Activated CD8-positive, alpha-beta memory T cell treated with anti-CD3 and anti-CD28 coated beads, Interleukin-2, amount 50 U/mL, for 1 hour (primary cell): Measurements from ENCODE around the gene LAMB4.

ENCODE experiments used
- DNase-seq: peaks from one replicate; pipeline ENCODE4 v3.0.0-alpha.2; 2020; ENCODE audit errors: extremely low read depth

The LAMB4 gene

DNA sequence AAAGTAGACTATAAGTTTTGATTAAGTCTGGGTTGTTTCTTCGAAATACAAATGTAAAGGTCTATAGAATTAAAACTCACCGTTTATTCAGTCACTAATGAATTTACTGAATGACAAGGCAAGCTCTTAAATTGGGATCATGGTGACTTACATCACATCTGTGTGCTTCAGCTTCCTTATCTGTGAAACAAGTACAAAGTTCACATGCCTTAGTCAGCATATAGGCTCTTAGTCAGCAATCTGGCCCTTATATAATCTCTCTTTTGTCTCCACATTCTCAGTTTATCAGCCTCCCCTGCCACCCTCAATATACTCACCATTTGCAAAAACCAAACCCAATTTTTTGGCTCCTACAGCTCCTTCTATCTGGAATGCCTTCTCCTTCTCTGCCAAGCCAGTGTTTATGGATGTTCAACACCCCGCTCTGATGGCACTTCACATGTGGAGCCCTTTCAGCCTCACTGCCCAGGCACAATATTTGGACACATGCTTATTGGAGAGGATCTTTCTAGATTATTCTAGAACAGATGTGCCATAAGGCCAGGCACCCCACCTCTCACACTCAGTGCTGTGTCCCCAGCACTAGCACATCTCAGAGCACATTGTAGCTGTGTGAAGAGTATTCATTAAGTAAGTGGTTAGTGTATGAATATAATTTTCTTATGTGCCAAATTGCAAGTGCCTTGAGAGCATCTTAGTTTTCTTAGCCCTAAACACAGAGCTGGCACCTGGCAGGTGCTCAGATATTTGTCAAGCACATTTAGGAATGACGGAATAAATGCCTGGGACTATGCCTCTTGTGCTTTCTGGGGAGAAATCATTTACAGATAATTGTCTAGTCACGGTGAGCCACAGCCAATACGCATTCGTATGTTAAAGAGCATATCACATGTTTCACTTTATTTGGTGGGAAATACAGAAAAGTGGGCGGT lies 117.4 kb downstream of the LAMB4 start:
- DNase-seq, result no peak

GRCh38 chr7:108010377-108010776 lies 119.8 kb downstream of the LAMB4 start:
- DNase-seq, result no peak

DNA sequence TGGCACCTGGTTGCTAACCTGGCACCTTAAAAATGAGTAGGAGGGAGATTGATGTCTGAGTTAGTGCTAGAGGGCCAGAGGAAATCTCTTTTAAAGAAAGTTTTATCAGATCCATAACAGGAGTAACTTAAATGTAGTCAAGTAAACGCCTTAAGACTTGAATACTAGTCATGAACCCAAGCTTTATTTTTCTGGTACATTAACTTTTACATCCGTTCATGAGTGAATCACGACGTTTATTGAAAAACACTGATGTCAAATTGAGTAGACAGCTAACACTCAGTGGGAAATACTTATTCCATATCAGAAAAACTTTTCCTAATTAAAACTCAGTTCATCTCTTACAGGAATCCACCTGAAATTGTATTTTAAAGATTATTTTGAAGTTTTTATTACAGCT lies 120.3 kb downstream of the LAMB4 start:
- DNase-seq, result no peak

DNA sequence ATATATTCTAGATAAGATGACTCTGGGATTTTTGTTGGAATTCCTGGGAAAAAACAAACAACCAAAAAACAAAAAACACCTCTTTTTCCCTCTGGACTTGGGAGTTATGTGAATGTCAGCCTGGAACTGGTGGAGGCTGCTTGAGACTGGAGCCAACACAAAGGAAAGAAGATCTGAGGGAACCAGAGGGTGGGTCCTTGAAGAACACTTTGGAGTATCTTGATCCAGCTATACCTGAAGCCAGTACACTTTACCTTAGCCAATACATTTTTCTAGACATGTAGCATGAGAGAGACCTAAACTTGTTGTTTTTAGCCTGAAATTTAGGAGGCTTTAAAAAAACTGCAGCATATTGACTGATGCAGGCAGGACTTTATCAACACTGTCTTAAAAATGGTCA lies 121.3 kb downstream of the LAMB4 start:
- no peak for DNase-seq

- DNase-seq, result no peak
Measured at GRCh38 chr7:108008240-108008639, 121.9 kb downstream of the LAMB4 start.

- no peak for DNase-seq
Measured at GRCh38 chr7:108007762-108008161, 122.4 kb downstream of the LAMB4 start.

GRCh38 chr7:108007261-108007660 lies 122.9 kb downstream of the LAMB4 start:
- DNase-seq, result no peak

DNA sequence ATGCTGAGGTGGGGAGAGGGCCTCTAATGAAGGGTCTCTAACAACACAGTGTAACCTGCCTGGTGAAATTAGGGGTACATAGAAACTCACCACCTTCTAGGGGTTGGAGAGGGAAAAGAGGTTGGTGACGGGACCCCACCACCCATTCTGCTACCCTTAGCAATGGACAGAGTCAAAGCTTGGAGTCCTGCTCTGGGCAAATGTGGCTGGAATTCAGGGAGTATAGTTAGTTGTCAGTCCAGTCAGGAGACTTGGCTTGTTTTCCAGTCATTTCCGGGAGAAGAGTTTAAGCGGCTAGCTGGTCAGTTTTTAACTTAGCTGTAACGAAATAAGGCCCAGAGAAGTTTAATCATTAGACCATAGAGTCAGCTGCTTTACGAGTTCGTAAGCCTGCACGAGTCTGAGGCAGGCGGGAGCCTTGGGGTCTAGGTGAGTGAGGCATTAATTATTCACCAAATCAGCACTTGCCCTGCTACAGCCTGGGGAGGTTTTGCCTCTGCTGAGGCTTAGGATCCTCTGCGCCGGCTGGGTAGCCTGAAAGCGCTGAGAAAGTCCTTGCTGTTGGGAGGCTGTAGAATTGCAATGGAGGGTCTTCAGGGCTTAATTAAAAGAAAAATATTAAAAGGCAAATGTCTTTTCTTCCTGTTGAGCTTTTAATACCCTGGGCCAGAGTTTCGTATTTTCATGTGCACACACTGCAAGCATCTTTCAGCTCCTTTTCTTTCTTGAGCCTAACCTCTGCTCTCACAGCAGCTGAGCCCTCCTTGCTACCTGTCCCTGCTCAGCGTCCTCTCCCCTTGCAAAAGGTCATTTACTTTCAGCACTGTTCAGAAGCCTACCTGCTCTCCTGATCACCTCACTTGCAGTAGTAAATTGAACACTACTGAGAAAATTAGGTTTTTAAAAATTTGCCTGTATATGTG lies 125.7 kb downstream of the LAMB4 start:
- DNase-seq, result no peak

GRCh38 chr7:108003599-108003935 lies 126.6 kb downstream of the LAMB4 start:
- no peak for DNase-seq

DNA sequence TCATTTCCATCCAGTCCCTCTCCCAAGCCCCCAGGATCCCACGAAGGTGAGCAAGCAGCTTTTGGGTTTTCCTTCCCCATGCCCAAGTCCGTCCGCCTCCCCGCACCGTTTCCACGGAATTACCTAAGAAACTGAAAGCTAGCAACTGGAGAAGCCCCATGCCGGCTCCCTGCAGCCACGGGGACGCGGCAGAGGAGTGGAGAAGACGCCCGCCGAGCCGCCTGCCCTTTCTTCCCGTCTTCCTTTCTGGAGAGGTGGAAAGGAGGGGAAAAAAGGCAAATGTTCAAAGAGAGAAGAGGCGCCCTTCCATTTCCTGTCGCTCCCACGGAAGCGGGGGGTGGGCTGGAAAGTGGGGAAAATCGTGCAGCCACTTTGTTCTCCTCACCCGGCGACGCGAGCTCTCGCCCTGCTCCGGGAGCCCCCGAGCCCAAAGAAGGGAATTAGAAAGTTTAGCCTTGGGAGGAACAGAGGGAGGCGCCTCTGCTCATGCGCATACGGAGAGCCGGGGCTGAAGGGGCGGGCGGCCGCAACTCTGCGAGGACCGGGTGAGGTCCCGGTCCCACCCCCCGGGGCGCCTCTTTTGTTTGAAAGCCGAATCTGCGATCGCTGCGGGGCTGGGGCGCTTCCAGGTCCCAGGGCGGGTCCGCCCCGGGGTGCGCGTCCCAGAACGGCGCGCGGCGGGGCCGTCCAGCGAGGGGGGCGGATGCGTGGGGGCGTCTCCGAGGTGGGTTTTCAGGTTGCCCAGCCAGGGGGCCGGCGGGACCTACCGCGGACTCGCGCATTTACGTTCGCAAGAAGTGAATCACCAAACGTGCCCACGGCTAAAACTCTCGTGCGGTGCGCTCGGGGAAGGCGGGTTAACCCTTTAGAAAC lies 127.2 kb downstream of the LAMB4 start, which contains the start of gene LAMB1:
Gene LAMB1 (minus strand): TSS at position 436 of the 873 bp plus-strand sequence. CDS start 276 bp downstream, at position 160.
- DNase-seq, result no peak

GRCh38 chr7:108001764-108002725 lies 128.1 kb downstream of the LAMB4 start:
- DNase-seq, result no peak

DNA sequence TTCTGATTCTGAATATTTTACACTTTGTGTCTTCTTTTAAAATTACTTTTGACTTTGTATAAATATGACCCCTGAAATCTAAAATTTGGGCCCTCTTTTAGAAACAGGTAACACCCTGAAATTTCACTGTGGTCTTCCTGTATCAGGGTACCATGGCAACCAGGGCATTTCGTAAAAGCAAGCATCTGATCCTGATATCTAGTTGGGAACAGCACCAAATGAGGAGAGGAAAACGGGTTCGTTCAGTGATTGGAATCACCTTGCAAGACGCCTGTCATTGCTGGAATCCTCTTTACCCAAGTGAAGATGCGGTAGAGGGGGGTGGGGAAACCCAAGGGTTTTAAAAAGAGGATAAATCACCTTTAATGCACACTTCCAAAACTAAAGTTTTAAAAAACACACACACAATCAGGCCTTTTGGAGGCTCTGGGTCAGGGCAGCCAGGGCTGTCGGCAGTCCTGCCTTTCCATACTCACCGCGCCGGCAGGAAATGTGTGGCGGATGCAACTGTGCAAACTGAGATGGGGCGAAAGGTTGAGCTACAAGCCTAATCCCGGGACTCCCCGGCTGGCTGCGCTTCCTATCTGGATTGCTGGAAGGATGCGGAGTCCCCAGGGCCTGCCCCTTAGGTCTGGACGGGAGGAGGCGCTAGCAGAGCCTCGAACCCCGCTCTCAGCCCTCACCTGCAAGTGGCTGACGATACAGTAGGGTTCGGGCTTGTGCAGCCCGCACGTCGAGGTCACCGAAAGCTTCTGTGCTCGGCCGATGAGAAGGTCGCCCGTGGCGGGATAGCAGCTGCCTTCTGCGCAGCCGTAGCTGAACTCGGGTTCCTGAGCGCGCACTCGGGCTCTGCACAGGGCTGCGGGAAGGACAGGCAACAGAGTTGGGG lies 129.0 kb downstream of the LAMB4 start:
- no peak for DNase-seq

DNA sequence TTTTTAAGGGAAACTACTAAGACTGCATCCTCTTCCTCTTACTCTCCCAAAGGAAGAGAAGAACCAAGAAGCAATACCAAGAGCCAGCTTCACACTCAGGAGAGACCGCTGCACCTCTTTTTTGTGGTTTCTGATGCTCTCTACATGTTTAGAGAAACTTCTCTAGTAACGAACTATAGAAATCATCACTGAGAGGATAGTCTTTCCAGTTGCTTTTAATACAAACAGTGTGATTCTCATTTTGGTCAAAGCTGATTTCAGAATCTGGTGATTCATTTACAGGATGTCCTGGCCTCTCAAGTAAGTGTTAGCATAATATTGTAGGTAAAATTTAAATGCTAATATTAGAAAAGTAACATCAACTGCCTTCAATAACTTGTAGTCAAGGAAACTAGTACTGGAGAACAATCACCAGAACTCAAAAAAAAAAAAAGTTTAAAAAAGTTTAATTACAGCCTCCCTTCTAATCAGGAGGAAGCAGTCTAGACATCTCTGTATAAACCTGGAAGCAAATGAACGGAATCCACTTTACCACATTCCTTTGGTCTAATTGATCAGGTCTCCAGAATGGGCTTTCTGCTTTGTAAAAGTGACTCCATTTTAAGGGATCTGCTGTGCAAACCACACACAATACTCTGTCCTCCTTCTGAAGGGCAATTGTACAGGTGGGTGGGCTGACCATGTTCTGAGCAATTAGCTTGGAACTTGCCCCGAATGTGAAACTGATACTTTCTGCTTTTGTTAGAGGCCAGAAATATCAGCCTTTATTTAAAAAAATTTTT lies 130.2 kb downstream of the LAMB4 start:
- DNase-seq, result no peak

GRCh38 chr7:107998660-107999480 lies 131.3 kb downstream of the LAMB4 start:
- DNase-seq, result no peak

DNA sequence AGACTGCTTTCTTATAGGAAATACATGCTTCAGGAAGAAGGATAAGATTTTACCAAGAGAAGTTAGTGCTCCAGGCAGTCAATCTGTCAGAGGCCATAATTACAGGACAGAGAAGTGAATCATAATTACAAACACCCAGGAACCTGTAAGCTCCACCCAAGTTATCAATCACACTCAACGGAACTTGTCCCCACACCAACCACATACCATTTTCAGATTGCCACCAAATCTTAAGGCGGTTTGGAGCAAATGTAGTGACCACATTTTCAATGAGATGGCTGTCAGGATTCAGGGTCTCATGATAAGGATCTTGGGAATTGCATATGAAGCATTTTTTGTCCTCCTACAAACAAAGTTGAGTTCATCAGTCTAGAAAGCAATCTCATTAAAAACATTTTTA lies 132.0 kb downstream of the LAMB4 start:
- DNase-seq, result no peak

GRCh38 chr7:107996072-107996882 lies 133.9 kb downstream of the LAMB4 start:
- no peak for DNase-seq
